ENCODE results near the gene FOXO6. TPM values are rescaled to one million over a fixed set of nuclear protein-coding genes. Genes with fewer than 3 reads are reported as not detected.

FOXO6 gene
- total RNA-seq, 1 donor from 2014 or later: 5.9 TPM

DNA sequence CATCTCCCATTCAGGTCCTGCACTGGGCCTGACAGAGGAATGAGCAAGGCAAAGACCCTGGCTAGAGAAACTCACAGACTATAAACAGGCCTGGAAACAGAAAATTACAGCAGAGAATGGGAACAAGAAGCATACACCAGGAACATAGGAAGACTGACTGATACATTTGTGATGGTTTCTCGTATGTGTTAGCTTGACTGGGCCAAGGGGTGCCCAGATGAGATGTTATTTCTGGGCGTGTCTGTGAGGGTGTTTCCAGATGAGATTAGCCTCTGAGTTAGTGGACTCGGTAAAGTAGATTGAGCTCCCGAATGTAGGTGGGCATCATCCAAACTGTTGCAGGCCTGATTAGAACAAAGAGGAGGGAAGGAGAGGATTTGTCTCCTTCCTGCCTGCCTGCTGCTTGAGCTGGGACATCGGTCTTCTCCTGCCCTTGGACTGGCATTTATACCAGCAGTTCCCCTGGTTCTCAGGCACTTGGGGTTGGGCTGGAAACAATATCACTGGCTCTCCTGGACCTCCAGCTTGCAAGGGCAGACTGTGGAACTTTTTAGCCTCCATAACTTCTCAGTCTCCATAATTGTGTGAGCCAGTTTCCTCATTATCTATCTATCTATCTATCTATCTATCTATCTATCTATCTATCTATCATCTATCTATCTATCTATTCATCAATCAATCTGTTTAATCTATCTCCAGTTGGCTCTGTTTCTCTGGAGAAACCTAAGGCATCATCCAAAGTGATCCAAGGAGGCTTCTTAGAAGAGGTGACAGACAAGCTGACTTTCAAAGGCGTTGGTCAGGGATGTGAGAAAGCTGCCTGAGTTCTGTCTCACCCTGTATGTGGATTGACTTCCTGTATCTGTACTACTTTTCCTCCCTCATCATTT, 9.7 kb upstream of the FOXO6 start:
- DNase-seq: no peak

DNA sequence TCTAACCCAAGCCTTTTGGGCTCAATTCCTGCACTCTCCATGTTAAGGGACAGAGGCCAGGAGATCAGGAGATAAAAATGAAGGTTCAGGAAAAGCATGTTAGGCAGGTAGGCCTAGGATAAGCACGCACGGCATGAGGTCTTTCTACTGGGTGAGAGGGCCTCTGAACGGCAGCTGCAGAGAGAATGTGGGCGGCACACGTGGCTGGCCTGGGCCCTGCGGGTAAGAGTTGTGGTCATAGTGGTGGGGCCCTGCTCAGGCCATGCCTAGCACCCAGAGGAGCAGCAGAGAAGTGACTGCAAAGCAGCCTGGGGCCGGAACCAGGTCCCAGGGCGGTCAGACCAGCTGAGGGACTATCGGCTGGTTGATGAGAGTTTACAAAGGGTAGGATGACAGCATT, 7.5 kb upstream of the FOXO6 start:
- DNase-seq: no peak

GRCh38 chr1:41354956-41355355, 6.3 kb upstream of the FOXO6 start:
- no peak for DNase-seq

- no peak for DNase-seq
These were observed 5.9 kb upstream of the FOXO6 start for GRCh38 chr1:41355356-41355755.

GRCh38 chr1:41355761-41356160, 5.5 kb upstream of the FOXO6 start:
- DNase-seq: no peak

DNA sequence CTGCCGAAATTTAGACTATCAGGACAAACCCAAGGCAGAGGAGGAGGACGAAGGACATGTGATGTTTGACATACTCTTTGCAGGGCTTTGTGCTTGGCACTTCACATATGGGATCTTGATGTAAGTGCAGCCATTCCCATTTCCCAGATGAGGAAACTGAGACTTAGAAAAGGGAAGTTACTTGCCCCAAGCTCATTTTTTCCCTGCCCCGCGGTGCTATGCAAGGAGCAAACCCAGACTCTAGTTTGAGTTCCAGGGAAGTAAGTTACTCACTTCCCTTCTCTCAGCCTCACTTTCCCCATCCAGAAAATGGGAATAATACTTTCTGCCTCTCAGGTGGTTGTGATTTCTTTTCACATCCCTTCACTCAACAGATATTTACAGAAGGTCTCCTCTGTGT, 4.5 kb upstream of the FOXO6 start:
- DNase-seq: no peak

DNA sequence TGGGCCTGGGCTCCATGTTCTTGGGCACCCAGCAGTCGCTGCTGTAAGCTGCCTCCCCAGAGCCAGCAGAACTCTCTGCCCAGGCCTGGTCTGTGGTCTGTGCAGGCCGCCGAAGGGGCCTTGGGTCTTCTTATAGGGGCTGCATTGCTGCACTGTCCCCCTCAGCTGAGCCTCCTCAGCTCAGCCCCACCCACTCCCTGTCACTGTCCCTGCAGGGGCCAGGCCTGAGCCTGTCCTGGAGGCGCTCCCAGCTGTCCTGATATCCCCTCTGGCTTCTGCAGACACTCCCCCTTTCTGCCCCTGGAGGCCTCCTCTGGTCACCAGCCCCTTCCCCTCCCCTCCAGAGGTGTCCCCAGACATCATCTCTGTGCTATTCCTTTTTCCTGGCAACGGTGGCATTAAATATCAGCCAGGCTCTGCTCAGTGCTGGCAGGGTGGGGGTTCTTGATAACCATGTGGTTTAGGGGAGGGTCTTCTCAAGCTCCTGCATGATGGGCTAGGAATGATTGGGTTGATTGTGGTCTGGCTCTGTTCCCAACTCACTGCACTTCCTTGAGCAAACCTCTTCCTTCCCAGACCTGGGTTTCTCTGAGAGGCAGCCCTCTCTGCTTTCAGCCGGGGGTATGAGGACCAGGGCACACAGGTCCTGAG, 3.7 kb upstream of the FOXO6 start:
- no peak for DNase-seq

DNA sequence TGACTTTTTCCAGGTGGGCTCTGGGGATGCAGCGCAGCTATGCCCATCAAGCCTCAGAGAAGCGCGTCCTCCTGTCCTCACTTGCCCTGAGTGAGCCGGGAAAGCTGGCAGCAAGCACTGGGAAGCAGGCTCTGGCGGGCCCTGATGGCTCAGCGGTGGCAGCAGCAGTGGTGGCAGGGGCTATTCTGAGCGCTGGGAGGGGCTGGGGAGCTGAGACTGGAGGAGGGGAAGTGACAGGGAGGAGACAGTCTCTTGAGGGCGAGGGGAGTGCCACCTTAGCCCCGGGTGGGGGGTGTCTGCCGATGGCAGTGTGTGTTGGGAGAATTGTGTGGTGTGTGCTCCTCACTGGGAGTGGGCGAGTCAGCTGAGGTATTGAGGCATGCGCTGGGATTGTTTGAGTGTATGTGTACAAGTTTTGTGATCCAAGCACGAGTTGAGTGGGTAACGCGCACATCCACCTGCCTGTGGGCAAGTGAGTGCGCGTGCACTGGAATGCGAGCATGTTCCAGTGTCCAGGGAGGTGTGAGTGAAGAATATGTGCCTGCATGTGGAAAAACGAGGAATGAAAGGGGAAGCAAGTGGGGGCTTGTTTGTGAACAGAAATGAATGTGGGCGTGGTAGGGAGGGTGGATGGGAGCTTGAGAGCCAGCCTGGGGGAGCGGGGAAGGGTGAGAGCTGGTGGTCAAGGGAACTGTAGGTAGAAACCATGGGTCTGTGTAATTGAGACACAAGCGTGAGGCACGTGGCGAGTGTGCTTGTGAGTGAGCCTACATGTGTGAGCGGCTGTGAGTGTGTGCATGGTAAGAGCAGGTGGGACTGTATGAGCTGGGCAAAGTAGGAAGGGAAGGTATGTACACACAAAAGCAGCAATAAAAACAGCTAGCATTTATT, 2.9 kb upstream of the FOXO6 start:
- no peak for DNase-seq

GRCh38 chr1:41359211-41360073, 1.8 kb upstream of the FOXO6 start:
- DNase-seq: no peak

DNA sequence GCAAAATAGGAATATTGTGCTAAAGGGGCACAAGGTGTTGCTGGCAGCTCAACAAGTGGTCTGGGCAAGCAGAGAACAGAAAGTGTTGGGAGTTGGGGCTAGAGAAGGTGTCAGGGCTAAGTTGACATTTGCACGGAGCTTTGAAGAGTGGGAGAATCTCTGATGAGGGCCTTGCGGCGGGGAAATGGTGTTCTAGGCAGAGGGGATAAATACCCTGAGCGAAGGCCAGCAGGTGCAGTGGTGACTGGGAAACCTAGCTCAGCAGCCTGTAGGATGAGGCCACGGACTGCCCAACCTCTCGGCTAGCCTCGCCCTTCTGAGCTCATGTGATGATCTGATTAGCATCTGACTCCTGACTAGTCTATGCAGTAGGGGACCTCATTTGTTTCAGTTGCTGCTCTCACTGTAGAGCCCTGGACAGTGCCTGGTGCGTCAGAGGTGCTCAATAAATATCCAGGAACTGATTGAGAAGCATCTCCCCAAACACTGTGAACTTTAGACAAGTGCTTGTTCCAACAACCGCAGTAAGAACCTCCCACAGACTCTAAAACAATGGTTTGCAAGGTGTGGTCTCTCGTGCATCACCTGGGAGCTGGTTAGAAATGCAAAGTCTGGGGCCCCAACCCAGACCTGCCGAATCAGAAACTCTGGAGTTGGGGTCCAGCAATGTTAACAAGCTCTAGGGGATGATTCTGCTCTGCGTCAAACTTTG, 1.0 kb upstream of the FOXO6 start:
- no peak for DNase-seq

DNA sequence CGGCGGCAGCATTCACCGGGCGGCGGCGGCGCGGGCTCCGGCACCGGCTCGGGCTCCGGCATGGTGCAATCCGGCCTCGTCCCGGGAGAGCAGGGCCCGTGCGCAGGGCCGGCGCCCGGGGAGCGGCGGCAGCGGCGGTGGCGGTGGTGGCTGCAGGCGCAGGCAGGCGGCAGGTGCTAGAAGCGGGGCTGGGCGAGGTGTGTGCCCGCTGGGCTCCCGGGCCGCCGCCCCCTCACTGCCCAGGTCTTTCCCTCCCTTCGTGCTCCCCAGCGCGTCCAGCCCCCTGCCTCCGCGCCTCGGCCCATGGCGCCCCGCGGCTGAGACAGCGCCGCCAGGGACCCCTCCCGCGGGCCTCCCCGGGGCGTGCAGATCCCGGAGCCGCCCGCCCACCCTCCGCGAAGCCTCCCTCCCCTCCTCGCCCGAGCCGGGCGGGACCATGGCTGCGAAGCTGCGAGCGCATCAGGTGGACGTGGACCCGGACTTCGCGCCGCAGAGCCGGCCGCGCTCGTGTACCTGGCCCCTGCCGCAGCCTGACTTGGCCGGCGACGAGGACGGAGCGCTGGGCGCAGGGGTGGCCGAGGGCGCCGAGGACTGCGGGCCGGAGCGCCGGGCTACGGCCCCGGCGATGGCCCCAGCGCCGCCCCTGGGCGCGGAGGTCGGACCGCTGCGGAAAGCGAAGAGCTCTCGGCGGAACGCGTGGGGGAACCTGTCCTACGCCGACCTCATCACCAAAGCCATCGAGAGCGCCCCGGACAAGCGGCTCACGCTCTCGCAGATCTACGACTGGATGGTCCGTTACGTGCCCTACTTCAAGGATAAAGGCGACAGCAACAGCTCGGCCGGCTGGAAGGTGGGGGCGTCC, 492 bp downstream of the FOXO6 start:
- DNase-seq: no peak

DNA sequence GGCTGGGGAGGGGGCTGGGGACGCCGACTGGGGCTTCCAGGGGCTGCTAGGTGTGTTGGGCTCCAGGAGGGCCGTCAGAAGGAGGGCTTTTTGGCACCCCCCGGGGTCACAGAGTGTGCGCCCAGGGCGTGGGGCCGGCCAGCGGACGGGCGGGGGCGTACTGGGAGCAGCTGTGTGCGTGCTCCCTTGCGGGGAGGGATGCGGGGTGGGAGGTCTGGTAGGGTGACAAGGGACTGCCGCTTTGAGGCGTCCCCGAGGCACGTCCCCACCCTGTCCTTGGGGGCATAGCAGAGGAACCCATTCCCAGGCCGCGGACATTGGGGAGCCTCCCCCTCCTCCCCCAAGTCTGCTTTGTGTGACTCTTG, 1.1 kb downstream of the FOXO6 start:
- DNase-seq: no peak

GRCh38 chr1:41362749-41363590, 1.7 kb downstream of the FOXO6 start:
- no peak for DNase-seq

DNA sequence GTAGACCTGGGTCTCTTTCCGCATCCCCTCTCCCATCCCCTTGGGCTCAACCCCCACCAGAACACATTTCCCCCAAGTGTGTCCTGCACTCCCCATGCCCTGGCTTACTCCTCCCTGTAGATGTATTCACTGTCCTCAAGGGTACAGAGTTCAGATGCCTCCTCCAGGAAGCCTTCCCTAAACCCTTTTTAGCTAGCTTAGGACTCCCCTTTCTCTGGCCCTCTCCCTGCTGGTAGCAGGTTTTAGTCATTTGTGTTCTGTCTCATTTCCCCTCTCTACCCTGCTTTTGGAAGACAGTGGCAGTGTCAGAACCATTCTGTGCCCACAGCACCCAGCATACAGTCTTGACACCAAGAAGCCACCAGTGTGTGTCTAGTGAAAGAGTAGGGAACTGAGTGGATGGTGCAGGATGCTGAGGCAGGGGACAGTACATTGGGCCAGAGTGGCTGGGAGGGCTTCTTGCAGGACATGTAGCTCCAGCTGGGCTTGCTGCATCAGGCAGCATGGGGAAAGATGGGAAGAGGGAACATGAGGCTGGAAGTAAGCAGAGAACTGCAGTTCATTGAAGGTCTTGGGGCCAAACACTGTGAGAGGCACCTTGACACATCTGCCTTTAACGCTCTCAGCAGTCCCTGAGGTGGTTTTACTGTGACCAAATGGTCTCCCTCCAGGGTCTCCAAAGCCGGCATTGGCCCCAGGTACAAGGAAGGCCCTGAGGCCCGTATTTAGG, 2.5 kb downstream of the FOXO6 start:
- no peak for DNase-seq

DNA sequence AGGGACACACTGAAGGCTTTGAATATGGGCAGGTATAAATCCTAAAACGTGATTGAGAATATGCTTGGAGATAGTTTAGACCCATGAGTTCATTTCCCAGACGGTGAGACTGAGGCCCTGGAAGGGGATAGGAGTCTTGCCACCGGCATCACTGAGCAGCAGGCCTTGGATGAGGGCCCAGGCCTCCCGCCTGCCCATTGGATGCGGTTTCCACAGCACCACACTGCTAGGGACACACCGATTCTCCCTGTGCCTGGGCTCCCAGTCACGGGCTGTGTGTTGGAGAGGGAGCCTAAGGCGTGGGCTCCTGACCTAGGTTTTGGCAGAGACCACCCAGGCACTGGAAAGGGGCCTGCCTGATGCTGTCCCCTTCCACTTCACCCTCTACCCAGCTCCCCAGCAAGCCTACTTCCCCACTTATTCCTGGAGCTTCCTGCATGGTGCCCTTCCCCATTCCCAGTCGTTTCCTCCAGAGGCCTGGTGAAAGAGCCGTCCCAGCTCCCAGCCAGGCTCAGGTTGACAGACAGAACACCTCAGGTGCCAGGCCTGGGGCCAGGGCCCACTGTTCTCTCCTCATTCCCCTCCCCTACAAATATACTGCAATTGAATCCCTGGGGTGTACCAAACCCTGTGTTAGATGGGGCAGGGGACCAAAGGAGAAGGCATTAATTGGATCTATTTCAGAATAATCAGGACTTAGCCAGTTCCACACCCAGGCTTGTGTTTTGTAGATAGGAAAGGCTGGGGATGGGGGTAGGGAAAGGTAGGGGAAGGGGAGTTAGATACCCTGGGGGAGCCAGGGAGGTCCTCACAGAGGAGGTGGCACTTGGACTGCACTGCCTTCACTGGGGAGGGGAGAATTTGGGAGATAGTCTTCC, 3.4 kb downstream of the FOXO6 start:
- DNase-seq: no peak

DNA sequence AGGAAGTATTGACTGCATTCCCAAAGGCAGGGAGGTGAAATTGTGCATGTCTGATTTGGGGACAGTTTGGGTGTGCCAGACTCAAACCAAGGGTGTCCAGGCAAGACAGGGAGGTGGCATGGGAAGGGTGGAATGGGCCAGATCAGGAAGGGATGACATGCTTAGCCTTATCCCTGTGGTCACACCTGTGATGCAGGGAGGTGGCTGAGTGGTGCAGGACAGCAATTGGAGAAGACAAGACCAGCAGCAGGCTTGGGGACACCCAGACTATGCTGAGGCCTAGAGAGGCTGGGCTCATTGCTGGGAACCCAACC, 4.0 kb downstream of the FOXO6 start:
- DNase-seq: no peak

- DNase-seq: no peak
These were observed 4.7 kb downstream of the FOXO6 start for GRCh38 chr1:41365772-41366454.
